Trophoblast cell (in vitro differentiated cells and primary cell): ENCODE measurements around the gene CLC.
"Not testable (repeated sequence)": the region's sequence is repeated elsewhere in the genome, so short reads cannot be mapped to it uniquely, and the experiment has no call there.

ENCODE experiments used
- DNase-seq, 2 donors: peaks; one replicate each; pipeline ENCODE4 v3.0.0-alpha.2; 2016
- H2AFZ ChIP-seq: 2 replicates; pipeline ENCODE4 v1.6.1; 2013; ENCODE audit warnings: low read length, moderate library complexity, mild to moderate bottlenecking; ENCODE audit not compliant: insufficient read depth, poor library complexity
- H2AK5ac ChIP-seq: 2 replicates; pipeline ENCODE4 v1.6.1; 2013; ENCODE audit warnings: mild to moderate bottlenecking, low read length
- H2BK120ac ChIP-seq: 2 replicates; pipeline ENCODE4 v1.6.1; 2013; ENCODE audit warnings: low read length, mild to moderate bottlenecking, moderate library complexity; ENCODE audit not compliant: insufficient read depth, poor library complexity
- H2BK12ac ChIP-seq: 2 replicates; pipeline ENCODE4 v1.6.1; 2013; ENCODE audit warnings: mild to moderate bottlenecking, low read length, moderate library complexity
- H2BK5ac ChIP-seq: 2 replicates; pipeline ENCODE4 v1.6.1; 2013; ENCODE audit warnings: low read length, low read depth, moderate library complexity, mild to moderate bottlenecking; ENCODE audit not compliant: poor library complexity
- H3K14ac ChIP-seq: 2 replicates; pipeline ENCODE4 v1.6.1; 2013; ENCODE audit warnings: mild to moderate bottlenecking, low read length
- H3K18ac ChIP-seq: 2 replicates; pipeline ENCODE4 v1.6.1; 2013; ENCODE audit warnings: mild to moderate bottlenecking, low read length
- H3K23ac ChIP-seq: 2 replicates; pipeline ENCODE4 v1.6.1; 2013; ENCODE audit warnings: low read length
- H3K27ac ChIP-seq: 2 replicates; pipeline ENCODE4 v1.5.1; 2013; ENCODE audit warnings: low read depth, mild to moderate bottlenecking, inconsistent platforms, low read length, moderate library complexity
- H3K27me3 ChIP-seq: 2 replicates; pipeline ENCODE4 v1.6.1; 2013; ENCODE audit warnings: inconsistent platforms, mild to moderate bottlenecking, low read length, moderate library complexity; ENCODE audit not compliant: insufficient read depth
- H3K36me3 ChIP-seq, 2 experiments: 1 replicate in 1 of 2; 2 replicates in 1 of 2; pipeline ENCODE4 v1.6.1; 2013; ENCODE audit warnings: low read length in 2 of 2, mild to moderate bottlenecking in 2 of 2, moderate library complexity in 1 of 2; ENCODE audit not compliant: insufficient read depth in 2 of 2, control insufficient read depth in 1 of 2
- H3K4ac ChIP-seq: 2 replicates; pipeline ENCODE4 v1.6.1; 2013; ENCODE audit warnings: low read depth, mild to moderate bottlenecking, low read length, moderate library complexity
- H3K4me1 ChIP-seq, 2 experiments: 1 replicate in 1 of 2; 2 replicates in 1 of 2; pipeline ENCODE4 v1.6.1; 2013; ENCODE audit warnings: low read length in 2 of 2, mild to moderate bottlenecking in 2 of 2, moderate library complexity in 1 of 2; ENCODE audit not compliant: insufficient read depth in 2 of 2, control insufficient read depth in 1 of 2
- H3K4me2 ChIP-seq: 2 replicates; pipeline ENCODE4 v1.6.1; 2013; ENCODE audit warnings: inconsistent platforms, mild to moderate bottlenecking, low read length, moderate library complexity
- H3K4me3 ChIP-seq: 2 replicates; pipeline ENCODE4 v1.5.1; 2013; ENCODE audit warnings: mild to moderate bottlenecking, low read depth, low read length, inconsistent platforms
- H3K79me1 ChIP-seq: one replicate; pipeline ENCODE4 v1.6.1; 2013; ENCODE audit warnings: low read length
- H3K79me2 ChIP-seq: 2 replicates; pipeline ENCODE4 v1.6.1; 2013; ENCODE audit warnings: low read length, mild to moderate bottlenecking; ENCODE audit not compliant: control insufficient read depth, insufficient read depth, poor library complexity
- H3K9ac ChIP-seq: 2 replicates; pipeline ENCODE4 v1.6.1; 2013; ENCODE audit warnings: mild to moderate bottlenecking, low read length
- H3K9me3 ChIP-seq: 2 replicates; pipeline ENCODE4 v1.6.1; 2013; ENCODE audit warnings: low read depth, mild to moderate bottlenecking, control low read depth, inconsistent platforms, low read length; ENCODE audit not compliant: insufficient read depth
- H4K12ac ChIP-seq: 2 replicates; pipeline ENCODE4 v1.6.1; 2013; ENCODE audit warnings: low read depth, mild to moderate bottlenecking, low read length, moderate library complexity
- H4K8ac ChIP-seq: 2 replicates; pipeline ENCODE4 v1.6.1; 2013; ENCODE audit warnings: low read depth, mild to moderate bottlenecking, low read length, moderate library complexity
- H4K91ac ChIP-seq: one replicate; pipeline ENCODE4 v1.6.1; 2013; ENCODE audit warnings: low read depth, mild to moderate bottlenecking, low read length, moderate library complexity
- WGBS: extraction: QIAGEN DNeasy Blood & Tissue Kit; methylation state at CpG from one replicate; pipeline ENCODE4 v1.1.7; 2013; ENCODE audit warnings: missing lambda C conversion rate; ENCODE audit not compliant: insufficient read length, insufficient coverage; ENCODE audit errors: extremely low coverage; 5-methylcytosine and 5-hydroxymethylcytosine counted together

CLC gene

GRCh38 chr19:39768334-39768733 is 30.5 kb upstream of the CLC start:
- DNase-seq = no peak
- Histone ChIP-seq H3K4me3 (no peak overlapping the region), H3K18ac (no peak overlapping the region), H3K9me3 (no peaks in the 10 kb centered on the region), H2AK5ac (no peak overlapping the region), H4K91ac (no peak overlapping the region), H2BK12ac (no peak overlapping the region), H3K27me3 (no peaks in the 10 kb centered on the region), H3K79me2 (no peaks in the 10 kb centered on the region), H3K4me1 (no peaks in the 10 kb centered on the region), H2AFZ (no peak overlapping the region), H3K23ac (no peak overlapping the region), H3K9ac (no peak overlapping the region), H3K4ac (no peak overlapping the region), H4K8ac (no peak overlapping the region), H3K14ac (no peak overlapping the region), H3K27ac (no peak overlapping the region), H4K12ac (no peak overlapping the region), H3K4me2 (no peak overlapping the region), H2BK5ac (no peak overlapping the region), H2BK120ac (no peak overlapping the region), H3K79me1 (no peaks in the 10 kb centered on the region), H3K36me3 (no peaks in the 10 kb centered on the region)
- WGBS = no CpG with 5 or more reads among the region's 8 CpGs

GRCh38 chr19:39765091-39766076 is 27.6 kb upstream of the CLC start:
- no CpG with 5 or more reads among the region's 16 CpGs for WGBS
- no peak overlapping the region for H3K4me3 ChIP-seq
- H3K14ac ChIP-seq = no peak overlapping the region
- no peaks in the 10 kb centered on the region for H3K79me2 ChIP-seq
- H3K27me3 ChIP-seq = no peaks in the 10 kb centered on the region
- H2BK120ac ChIP-seq = no peak overlapping the region
- no peaks in the 10 kb centered on the region for H3K36me3 ChIP-seq
- peak; percentile 34 to 92 for DNase-seq
- H3K18ac ChIP-seq = no peak overlapping the region
- H2AFZ ChIP-seq = no peak overlapping the region
- H3K9me3 ChIP-seq = no peaks in the 10 kb centered on the region
- H4K8ac ChIP-seq = no peak overlapping the region
- H4K91ac ChIP-seq = no peak overlapping the region
- no peak overlapping the region for H3K27ac ChIP-seq
- no peaks in the 10 kb centered on the region for H3K79me1 ChIP-seq
- H2BK12ac ChIP-seq = no peak overlapping the region
- no peak overlapping the region for H4K12ac ChIP-seq
- H3K4me1 ChIP-seq = no peaks in the 10 kb centered on the region
- no peak overlapping the region for H2BK5ac ChIP-seq
- no peak overlapping the region for H2AK5ac ChIP-seq
- no peak overlapping the region for H3K4ac ChIP-seq
- no peak overlapping the region for H3K23ac ChIP-seq
- no peak overlapping the region for H3K4me2 ChIP-seq
- no peak overlapping the region for H3K9ac ChIP-seq

- H3K36me3 ChIP-seq, DNase-seq, H2BK5ac ChIP-seq, H3K9ac ChIP-seq, H3K9me3 ChIP-seq, H3K4me3 ChIP-seq, H3K4ac ChIP-seq, H4K91ac ChIP-seq, H2AFZ ChIP-seq, H3K23ac ChIP-seq, H3K79me1 ChIP-seq, H3K4me2 ChIP-seq, H2BK12ac ChIP-seq, H3K79me2 ChIP-seq, H3K18ac ChIP-seq, H4K12ac ChIP-seq, H2BK120ac ChIP-seq, H4K8ac ChIP-seq, H2AK5ac ChIP-seq, H3K4me1 ChIP-seq, H3K27me3 ChIP-seq, H3K27ac ChIP-seq, H3K14ac ChIP-seq: not testable (repeated sequence)
- WGBS = no CpG with 5 or more reads among the region's 1 CpG
Measured at GRCh38 chr19:39761851-39762250, 24.0 kb upstream of the CLC start.

GRCh38 chr19:39759457-39760184 is 21.8 kb upstream of the CLC start:
- no peak overlapping the region for H3K4me3 ChIP-seq
- no peaks in the 10 kb centered on the region for H3K27me3 ChIP-seq
- no peak overlapping the region for H4K91ac ChIP-seq
- DNase-seq = no peak
- WGBS = no CpG with 5 or more reads among the region's 4 CpGs
- no peaks in the 10 kb centered on the region for H3K36me3 ChIP-seq
- no peak overlapping the region for H2BK5ac ChIP-seq
- H2BK120ac ChIP-seq = no peak overlapping the region
- H3K27ac ChIP-seq = no peak overlapping the region
- H3K14ac ChIP-seq = no peak overlapping the region
- H2AFZ ChIP-seq = no peak overlapping the region
- no peaks in the 10 kb centered on the region for H3K9me3 ChIP-seq
- H3K4ac ChIP-seq = no peak overlapping the region
- no peak overlapping the region for H3K18ac ChIP-seq
- no peak overlapping the region for H2BK12ac ChIP-seq
- H4K8ac ChIP-seq = no peak overlapping the region
- no peaks in the 10 kb centered on the region for H3K79me2 ChIP-seq
- H3K79me1 ChIP-seq = no peaks in the 10 kb centered on the region
- no peak overlapping the region for H3K4me2 ChIP-seq
- H3K23ac ChIP-seq = no peak overlapping the region
- H3K9ac ChIP-seq = no peak overlapping the region
- no peak overlapping the region for H2AK5ac ChIP-seq
- H3K4me1 ChIP-seq = peaks cover 3 to 5% of the 10 kb centered on the region in 2 experiments
- H4K12ac ChIP-seq = no peak overlapping the region
